GM21723 (cell line): ENCODE results near the gene DMAP1.
A peak's percentile ranks its signal among the peaks of the same experiment; 100 is the strongest.
"Not testable (repeated sequence)": the region's sequence is repeated elsewhere in the genome, so short reads cannot be mapped to it uniquely, and the experiment has no call there.

Experiments
- ATAC-seq: cut with Tn5 transposase; IDR thresholded peaks from one replicate; pipeline ENCODE4 v1.9.1; 2021; ENCODE audit warnings: mild to moderate bottlenecking, moderate library complexity; ENCODE audit not compliant: unreplicated experiment

Gene DMAP1

DNA sequence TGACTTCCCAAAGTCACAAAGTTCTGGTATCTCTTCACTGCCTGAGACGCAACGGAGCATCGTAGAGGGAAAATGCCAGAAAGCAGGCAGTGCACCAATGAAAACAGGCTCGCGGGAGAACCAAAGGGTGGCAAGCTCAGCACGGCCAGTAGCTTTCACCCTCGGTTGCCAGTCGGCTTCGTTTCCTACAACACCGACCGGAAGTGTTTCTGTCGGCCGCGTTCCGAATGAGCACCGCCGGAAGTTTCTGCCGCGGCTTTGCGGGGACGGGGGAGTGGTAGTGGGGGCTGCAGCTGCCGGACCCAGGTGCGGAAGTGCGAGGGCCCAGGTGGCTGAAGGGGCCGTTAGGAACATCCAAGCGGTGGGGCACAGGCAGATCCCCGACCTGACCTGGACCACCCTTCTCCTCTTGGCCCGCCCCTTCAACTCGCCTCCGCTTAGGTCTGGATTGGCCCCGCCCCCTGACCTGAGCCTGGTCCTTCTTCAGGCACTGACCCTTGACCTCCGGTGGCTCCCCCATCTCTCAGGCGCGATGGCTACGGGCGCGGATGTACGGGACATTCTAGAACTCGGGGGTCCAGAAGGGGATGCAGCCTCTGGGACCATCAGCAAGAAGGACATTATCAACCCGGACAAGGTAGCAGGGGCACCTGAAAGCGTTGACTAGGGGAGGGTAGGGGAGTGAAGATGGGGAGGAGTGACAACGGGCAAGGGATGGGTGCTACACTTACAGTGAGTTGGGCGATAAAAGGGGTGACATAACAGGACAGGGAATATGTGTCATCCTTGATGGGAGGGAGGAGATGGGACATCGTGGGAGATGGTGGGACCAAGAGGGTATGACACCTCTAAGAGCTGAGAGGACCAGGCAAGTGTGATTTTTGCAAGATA lies at the start of gene DMAP1:
Gene DMAP1 (plus strand): TSS at position 250 of the 891 bp plus-strand sequence. CDS start 283 bp downstream, at position 533.
- peak; percentile 79 for ATAC-seq

GRCh38 chr1:44168520-44169098 lies 44.7 kb upstream of the DMAP1 start:
- no peak for ATAC-seq

GRCh38 chr1:44170281-44170823 lies 42.9 kb upstream of the DMAP1 start:
- ATAC-seq: no peak

DNA sequence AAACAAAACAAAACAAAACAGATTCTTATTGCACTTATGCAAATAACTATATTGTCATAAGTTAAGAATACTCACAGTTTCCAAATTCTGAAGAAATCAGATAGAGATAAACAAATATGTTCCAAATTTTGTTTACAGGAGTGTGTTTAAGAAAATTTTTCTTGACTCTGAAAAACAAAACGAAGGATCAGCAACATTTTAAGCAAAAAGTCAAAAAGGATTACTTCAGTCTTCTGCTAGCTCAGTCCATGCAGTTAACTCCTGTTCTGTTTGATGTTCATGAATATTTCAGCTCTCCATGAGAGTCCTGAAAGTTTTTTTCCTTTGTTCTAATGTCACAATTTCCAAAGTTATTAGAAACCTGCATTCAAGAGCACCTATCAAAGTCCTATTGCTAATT lies 38.6 kb upstream of the DMAP1 start:
- ATAC-seq: no peak

- no peak for ATAC-seq
These were observed 12.9 kb upstream of the DMAP1 start for GRCh38 chr1:44200336-44200735.

DNA sequence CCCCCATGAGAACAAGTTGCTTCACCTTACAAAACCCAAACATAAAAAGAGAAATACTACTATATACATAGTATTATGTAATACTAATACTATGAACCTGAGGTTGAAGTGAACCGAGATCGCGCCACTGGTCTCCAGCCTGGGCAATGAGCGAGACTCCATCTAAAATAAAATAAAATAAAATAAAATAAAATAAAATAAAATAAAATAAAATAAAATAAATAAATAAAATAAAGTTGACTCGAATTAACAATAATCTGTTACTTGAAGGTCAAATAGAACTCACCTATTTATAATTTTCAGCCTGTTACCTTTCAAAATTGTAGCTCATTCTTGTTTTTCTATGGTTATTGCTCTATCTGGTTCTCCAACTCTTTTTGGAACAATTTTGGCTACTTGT lies 6.7 kb upstream of the DMAP1 start:
- ATAC-seq: not testable (repeated sequence)

DNA sequence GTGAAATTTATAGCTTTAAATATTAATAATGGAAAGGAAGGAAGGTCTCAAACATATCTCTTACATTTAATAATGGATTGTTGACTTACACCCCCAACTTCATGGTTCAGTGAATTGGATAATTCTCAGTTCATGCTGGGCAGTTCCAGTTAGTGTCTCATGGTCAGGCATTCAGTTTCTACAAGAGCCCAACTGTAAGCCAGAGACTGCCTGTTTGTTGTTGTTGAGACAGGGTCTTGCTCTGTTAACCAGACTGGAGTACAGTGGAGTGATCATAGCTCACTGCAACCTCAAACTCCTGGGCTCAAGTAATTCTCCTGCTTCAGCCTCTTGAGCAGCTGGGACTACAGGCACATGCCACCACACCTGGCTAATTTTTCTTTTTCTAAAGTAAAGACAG lies 5.0 kb upstream of the DMAP1 start:
- no peak for ATAC-seq

DNA sequence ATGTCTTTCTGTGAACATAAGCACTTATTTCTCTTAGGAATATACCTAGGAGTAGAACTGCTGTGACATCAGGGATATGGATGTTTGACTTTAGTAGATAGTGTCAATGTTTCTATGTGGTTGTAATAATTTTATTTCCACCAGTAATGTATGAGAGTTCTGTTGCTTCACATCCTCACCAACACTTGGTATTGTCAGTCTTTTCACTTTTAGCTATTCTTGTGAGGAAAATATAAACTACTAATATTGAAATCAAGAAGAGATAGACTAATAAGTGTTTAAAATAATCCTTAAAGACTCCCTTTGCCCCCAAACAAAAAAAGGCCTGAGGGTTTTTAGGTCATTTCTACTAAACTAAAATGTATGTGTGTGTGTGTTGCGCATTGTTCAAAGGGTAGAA lies 2.7 kb upstream of the DMAP1 start:
- ATAC-seq: no peak

- ATAC-seq: no peak
These were observed 683 bp upstream of the DMAP1 start for GRCh38 chr1:44212355-44213221.

GRCh38 chr1:44217809-44218410 lies 4.6 kb downstream of the DMAP1 start:
- ATAC-seq: no peak

DNA sequence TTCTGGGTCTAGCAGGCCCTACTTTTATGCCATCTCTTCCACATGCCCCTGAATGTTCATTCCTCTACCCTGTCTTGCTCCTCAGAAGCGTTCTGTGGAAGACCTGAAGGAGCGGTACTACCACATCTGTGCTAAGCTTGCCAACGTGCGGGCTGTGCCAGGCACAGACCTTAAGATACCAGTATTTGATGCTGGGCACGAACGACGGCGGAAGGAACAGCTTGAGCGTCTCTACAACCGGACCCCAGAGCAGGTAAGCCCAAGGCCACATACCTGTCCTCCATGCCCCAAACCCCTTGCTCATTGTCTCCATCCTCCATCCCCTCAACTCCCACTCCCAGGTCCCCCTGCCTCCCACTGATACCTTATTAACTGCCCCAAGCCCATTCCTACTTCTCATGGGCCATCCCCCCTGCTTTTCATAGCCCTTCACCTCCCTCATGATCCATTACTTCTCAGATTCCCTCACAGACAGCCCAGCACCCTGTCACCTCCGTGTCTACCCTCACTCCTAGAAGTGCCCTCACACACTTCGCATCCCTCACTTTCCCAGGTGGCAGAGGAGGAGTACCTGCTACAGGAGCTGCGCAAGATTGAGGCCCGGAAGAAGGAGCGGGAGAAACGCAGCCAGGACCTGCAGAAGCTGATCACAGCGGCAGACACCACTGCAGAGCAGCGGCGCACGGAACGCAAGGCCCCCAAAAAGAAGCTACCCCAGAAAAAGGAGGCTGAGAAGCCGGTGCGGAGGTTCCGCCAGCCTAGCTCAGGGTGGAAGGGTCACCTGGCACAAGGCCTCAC lies 5.4 kb downstream of the DMAP1 start:
- no peak for ATAC-seq

- no peak for ATAC-seq
These were observed 6.0 kb downstream of the DMAP1 start for GRCh38 chr1:44219301-44219626.

GRCh38 chr1:44220001-44220751 lies 6.9 kb downstream of the DMAP1 start:
- ATAC-seq: no peak

GRCh38 chr1:44220755-44221154 lies 7.5 kb downstream of the DMAP1 start:
- ATAC-seq: no peak

DNA sequence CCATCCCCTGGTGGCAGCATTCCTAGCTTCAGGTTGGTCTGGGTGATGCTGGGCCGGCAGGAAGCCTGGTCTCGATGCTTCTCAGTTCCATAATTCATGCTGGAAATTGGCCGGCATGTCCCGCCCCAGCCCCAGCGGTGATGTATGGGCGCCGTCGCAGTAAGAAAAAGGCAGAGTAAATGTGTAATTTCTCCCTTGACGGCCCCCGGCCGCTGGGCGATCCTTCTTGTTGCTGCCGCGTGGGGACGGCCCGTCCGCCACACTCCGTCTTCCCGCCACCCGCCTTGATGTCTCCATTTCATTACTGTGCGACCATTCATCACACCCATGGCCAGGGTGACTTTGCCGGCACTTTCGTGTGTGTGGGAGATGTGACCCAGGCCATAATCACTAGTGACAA lies 8.5 kb downstream of the DMAP1 start:
- ATAC-seq: no peak

GRCh38 chr1:44222397-44223186 lies 9.3 kb downstream of the DMAP1 start:
- no peak for ATAC-seq

- ATAC-seq: no peak
These were observed 9.9 kb downstream of the DMAP1 start for GRCh38 chr1:44223187-44223610.

GRCh38 chr1:44225761-44226160 lies 12.5 kb downstream of the DMAP1 start:
- ATAC-seq: no peak

DNA sequence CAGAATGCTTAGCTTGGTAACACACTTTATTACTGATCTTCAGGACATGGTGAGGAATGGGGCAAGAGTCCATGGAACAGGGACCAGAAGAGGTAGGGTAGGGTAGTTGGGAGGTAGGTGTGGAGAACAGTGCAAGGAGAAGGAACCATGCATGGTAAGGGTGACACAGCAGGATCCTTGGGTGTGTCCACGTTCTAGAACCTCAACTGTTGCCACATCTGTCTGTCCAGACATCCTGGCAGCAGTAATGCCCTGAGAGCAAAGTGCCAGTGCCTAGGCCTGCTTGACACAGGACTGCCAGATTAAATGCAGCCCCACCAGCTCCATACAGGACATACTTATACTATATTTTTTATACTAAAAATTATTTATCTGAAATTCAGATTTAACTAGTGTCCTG lies 13.9 kb downstream of the DMAP1 start:
- no peak for ATAC-seq
